HL-60 (cell line): ENCODE results near the gene CD302.

Experiments used
- DNase-seq, 2 experiments: peaks; one replicate each; pipeline ENCODE4 v3.0.0-alpha.2; 2010 to 2020; ENCODE audit warnings: low read depth in 1 of 2, low spot score in 1 of 2
- H3K27ac ChIP-seq: fragments of 250-450 bp; sonication (Bioruptor Pico); replicated peaks from 2 replicates; pipeline ENCODE4 v1.5.1; 2020; ENCODE audit warnings: mild to moderate bottlenecking, moderate library complexity
- H3K27me3 ChIP-seq: fragments of 250-450 bp; sonication (Bioruptor Pico); 2 replicates; pipeline ENCODE4 v1.5.1; 2021; ENCODE audit warnings: mild to moderate bottlenecking, moderate library complexity; ENCODE audit not compliant: insufficient read depth, poor library complexity, severe bottlenecking
- H3K4me3 ChIP-seq: replicated peaks from 2 replicates; pipeline ENCODE4 v1.5.1; 2011; ENCODE audit warnings: mild to moderate bottlenecking, control low read depth, low read length; ENCODE audit not compliant: insufficient read depth
- CTCF ChIP-seq: IDR thresholded peaks from one replicate; pipeline ENCODE4 v1.5.1; 2011; ENCODE audit warnings: low read length, control low read depth, inconsistent platforms; ENCODE audit not compliant: insufficient read depth
- GABPA ChIP-seq: IDR thresholded peaks from 2 replicates; pipeline ENCODE4 v1.6.1; 2012; ENCODE audit warnings: low read depth
- POLR2AphosphoS5 ChIP-seq: IDR thresholded peaks from 2 replicates; pipeline ENCODE4 v1.6.1; 2012; ENCODE audit warnings: low read depth
- SPI1 ChIP-seq: IDR thresholded peaks from 2 replicates; pipeline ENCODE4 v1.6.1; 2012; ENCODE audit warnings: low read depth, mild to moderate bottlenecking, borderline replicate concordance
- long read RNA-seq: library from polyadenylated mRNA; unstranded; transcript quantifications from one replicate; pipeline ENCODE4 v2.0.0, GENCODE V29; 2020
- TF ChIP-seq, protein P1 (sequence below): IDR thresholded peaks from 2 replicates; pipeline ENCODE4 v1.6.1; 2012; ENCODE audit warnings: low read depth; ENCODE audit not compliant: insufficient replicate concordance

The CD302 gene
- long read RNA-seq, transcript CD302-204 (5 exons, 3,866 nt): minor isoform, 8 of 71 reads
- long read RNA-seq, transcript CD302-201 (6 exons, 3,741 nt): major isoform, 44 of 71 reads
- long read RNA-seq, partial matches to known transcripts: 3 of 71 reads
- long read RNA-seq, other reads (novel, unspliced or antisense): 15 of 71 reads

DNA sequence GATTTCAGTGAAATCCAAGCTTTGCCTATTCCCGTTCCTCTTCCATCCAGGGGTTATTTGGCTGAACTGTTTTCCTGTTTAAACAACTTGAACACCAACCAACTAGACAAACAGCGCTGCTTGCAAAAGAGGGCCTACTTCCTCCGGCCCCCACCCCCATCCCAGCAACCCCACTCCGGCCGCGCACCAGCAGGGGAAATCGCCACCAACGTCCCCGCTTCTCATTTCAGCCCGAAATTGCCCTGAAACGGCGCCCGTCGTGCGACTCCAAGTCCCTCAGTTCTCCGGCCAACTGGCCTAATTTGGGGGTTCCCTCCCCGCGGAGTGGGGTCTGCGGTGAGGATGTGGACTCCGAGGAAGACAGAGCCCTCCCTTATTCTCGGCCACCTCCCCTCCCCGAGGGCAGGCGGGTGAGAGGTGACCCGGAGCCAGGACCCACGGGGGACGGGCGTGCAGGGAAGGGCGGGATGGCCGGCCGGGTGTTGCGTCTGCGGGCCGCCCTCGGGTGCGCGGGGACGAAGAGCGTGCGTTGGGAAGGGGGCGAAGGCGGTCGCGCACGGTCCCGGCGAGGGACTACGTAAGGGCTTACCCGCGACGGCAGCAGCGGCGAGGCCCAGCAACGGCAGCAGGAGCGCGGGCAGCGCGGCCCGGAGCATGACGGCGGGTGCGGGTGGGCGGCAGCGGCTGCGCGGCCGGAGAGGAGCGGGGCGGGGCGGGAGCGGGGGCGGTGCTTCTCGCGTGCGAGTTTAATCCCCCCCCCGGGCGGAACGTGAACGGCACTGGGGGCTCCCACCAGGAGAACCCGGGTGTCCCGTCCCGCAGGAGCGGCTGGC is at the start of gene CD302:
TSS of gene CD302 (minus strand) at position 666 of the 833 bp plus-strand sequence. CDS start at position 656, 10 bp downstream.
- Histone ChIP-seq H3K27ac (peak within 1 kb of the TSS; percentile 91), H3K27me3 (no peaks in the 10 kb centered on the region), H3K4me3 (peak within 1 kb of the TSS; percentile 73)
- TF ChIP-seq CTCF (no peak), POLR2AphosphoS5 (peak; percentile 68)
- DNase-seq: peak; percentile 41 to 80

GRCh38 chr2:159846564-159846963 is 48.6 kb upstream of the CD302 start:
- no peak for TF ChIP-seq GABPA
- TF ChIP-seq SPI1: no peak
- TF ChIP-seq CTCF: no peak
- TF ChIP-seq POLR2AphosphoS5: no peak
- TF ChIP-seq, protein P1, sequence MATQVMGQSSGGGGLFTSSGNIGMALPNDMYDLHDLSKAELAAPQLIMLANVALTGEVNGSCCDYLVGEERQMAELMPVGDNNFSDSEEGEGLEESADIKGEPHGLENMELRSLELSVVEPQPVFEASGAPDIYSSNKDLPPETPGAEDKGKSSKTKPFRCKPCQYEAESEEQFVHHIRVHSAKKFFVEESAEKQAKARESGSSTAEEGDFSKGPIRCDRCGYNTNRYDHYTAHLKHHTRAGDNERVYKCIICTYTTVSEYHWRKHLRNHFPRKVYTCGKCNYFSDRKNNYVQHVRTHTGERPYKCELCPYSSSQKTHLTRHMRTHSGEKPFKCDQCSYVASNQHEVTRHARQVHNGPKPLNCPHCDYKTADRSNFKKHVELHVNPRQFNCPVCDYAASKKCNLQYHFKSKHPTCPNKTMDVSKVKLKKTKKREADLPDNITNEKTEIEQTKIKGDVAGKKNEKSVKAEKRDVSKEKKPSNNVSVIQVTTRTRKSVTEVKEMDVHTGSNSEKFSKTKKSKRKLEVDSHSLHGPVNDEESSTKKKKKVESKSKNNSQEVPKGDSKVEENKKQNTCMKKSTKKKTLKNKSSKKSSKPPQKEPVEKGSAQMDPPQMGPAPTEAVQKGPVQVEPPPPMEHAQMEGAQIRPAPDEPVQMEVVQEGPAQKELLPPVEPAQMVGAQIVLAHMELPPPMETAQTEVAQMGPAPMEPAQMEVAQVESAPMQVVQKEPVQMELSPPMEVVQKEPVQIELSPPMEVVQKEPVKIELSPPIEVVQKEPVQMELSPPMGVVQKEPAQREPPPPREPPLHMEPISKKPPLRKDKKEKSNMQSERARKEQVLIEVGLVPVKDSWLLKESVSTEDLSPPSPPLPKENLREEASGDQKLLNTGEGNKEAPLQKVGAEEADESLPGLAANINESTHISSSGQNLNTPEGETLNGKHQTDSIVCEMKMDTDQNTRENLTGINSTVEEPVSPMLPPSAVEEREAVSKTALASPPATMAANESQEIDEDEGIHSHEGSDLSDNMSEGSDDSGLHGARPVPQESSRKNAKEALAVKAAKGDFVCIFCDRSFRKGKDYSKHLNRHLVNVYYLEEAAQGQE: no peak
- Histone ChIP-seq H3K27me3 (no peaks in the 10 kb centered on the region), H3K4me3 (no peak overlapping the region), H3K27ac (no peak overlapping the region)
- DNase-seq: no peak

DNA sequence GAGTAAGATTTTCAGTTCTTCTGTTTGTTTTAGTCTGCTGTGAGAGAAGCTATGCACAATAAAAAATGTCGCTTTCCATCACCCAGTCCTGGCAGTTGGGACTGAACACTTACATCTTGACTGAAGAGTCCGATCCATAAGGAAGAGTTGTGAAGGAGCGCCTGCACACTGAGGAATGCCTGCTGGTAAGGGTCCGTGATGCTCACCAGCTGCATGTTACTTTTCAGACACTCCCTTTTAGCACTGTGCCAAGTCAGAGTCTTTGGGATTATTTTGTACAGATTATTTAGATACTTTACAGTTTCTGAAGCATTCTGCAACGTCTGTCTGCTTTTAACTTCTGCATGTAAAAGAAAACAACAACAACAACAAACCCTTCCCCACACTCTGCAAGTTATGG is 42.6 kb upstream of the CD302 start:
- no peak for DNase-seq
- Histone ChIP-seq H3K27me3 (no peaks in the 10 kb centered on the region), H3K27ac (no peak overlapping the region), H3K4me3 (no peak overlapping the region)
- TF ChIP-seq POLR2AphosphoS5: no peak
- TF ChIP-seq SPI1: no peak
- no peak for TF ChIP-seq CTCF
- TF ChIP-seq, protein P1: no peak
- no peak for TF ChIP-seq GABPA
